ENCODE results near the gene HSFX3.
"Not testable (repeated sequence)": the region's sequence is repeated elsewhere in the genome, so short reads cannot be mapped to it uniquely, and the experiment has no call there.

The HSFX3 gene

DNA sequence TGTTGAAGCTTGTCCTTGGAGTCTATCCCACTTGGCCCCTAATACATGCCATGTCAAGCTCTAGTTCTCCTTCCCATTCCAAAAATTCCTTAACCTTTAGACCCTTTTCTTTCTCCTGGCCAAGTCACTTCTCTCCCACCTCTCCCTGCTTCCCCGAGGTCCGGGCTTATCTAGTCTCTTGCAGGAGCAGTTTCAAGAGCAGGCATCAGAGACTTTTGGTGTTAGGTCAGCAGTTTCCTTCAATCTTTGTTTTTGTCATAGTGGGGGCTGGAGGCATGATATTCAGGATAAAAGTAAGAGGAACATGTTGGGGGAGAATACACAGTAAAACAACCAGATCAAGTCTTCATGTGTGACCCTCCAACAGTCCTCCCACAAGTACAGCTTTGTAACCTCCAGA, 33.1 kb downstream of the HSFX3 start:
- no peak for DNase-seq

DNA sequence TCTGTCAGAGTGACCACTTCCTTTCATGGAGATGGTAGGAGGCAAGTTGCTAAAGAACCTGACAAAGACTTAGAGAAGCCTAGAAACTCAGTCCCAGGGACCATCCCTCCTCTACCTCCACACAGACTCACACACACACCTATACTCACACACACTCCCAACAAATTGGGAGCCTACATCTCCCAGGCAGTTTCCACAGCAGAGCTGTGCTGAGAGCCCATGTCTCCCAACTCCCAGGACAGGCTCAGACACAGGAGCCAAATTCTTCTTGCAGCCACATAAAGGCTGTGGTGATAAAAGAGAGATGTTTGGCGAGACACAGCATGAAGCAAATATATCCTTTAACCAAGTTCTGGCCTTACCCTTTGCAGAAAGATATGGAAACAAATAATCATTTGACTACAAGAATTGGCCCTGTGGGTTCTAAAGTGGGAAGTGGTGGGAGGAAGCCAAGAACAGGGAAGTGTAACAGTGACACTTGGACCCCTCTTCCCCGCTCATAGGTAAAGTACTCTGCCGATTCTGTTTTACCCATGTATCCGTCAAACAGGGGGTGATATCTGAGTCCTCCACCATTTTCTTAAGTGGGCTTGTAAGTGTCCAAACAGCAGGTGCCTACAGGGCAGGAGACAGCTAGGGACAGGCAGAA, 33.6 kb downstream of the HSFX3 start:
- no peak for DNase-seq

DNA sequence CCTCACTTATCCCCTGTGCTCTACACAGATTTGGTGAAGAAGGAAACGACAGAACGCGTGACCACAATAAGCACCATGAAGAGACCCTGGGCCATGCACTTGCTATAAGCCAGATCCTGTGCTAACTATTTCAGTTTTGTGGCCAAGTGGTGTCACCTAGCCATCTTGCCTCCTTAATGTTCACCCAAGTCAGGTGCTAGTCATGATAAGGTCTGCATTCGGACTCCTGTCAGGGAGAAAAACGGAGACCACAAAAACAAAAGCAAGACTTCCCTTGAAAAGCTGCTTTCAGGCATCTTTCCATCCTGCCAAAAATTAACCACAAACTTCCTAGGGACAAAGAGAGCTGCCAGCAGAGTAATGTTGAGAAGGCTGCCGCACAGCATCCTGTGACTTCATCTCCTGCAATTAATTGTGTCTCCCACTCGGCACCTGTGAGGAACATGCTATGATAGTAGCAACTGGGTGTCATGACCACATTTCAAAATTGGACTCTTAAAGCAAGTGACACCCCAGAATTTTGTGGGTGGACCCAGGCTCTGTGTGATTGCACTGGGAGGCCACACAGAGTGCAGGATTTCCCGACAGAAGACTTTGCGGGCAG, 35.8 kb downstream of the HSFX3 start:
- no peak for DNase-seq

DNA sequence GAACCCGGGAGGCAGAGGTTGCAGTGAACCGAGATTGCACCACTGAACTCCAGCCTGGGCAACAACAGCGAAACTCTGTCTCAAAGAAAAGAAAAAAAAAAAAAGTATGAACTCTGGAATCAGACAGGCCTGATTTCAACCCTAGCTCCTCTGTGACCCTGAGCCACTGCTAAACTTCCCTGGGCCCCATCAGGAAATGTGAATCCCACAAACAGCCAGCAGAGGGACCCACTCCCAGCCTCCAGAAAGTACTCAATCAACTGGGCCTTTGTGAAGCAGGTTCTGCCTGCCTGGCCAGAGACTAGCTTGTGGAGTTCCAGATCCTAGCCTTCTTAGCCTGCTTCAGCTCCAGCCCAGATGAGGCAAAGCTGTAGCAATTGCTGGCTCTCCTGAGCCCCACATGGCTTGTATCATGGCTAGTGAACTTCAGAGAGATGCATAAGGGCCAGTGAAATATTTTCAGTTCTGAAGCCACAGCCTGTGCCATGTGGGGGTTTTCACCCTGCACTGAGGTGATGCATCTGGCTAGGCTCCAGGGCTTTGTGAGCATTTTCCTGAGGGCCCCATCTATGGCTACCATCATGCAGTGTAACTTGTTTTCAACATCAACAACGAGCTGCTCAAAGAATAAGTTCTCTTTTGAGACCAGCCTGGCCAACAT, 37.4 kb downstream of the HSFX3 start:
- no peak for DNase-seq

DNA sequence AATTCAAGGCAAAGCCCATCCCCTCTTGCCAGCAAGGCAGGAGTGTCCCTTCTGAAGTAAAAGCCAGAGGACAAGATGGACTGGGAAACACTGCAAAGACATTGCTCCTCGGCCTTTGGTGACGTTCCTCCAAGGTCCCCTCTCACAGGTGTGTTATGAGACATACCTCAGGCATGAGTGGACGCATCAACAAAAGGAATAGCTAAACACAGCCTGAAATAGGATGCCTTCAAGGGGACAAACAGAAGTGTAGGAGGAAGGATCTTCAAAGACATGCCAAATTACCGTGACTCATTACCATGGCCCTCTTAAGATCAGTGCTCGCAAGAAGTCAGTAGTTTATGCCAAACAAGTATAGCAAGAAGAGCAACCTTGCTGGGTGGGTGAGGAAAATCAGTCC, 38.6 kb downstream of the HSFX3 start:
- no peak for DNase-seq

DNA sequence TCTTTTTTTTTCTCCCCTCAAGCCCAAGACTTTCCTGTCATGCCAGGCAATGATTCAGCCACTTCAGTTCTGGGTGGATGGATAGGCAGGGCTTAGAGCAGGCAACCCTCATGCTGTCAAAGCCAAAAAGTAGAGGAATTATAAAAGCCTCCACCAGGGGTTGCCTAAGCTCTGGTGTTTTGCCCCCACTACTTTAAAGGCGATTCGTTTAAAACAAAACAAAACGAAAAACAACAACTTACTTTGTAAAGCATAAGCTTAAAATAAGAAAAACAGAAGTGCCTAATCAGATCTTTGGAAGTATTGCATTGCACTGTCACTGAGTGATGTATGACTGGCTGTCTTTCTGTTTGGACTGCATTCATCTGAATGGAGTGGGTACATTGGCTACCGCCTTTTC, 39.3 kb downstream of the HSFX3 start:
- no peak for DNase-seq

DNA sequence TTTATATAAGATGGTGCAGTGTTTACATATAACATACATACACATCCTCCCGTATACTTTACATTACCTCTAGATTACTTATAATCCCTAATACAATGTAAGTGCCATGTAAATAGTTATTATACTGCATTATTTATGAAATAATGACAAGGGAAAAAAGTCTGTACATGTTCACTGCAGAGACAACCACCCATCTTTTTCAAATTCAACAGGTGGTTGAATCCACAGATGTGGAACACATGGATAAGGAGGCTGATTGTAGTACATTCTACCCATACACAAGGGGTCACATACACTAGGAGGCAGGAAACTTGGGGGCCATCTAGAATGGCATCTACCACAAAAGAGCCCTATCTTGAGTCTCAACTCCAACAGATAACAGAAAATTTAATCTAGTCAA, 41.3 kb downstream of the HSFX3 start:
- no peak for DNase-seq

DNA sequence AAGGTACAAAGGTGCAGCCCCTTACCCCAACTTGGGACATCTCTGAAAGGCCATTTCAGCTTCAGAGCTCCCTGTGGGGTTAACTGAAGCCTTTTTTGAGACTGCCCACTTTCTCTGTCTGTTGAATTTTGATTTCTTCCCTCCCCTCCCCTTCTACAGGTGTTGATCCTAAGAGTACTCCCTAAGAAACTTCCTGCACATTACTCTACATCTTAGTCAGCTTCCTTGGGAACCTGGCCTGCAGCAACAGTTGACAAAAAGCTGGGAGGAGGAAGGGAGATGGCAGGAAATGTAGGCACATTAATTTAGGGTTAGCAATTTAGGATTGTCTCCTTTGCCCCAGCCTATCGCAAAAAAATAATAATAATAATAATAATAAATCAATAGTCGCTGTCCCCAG, 43.4 kb downstream of the HSFX3 start:
- no peak for DNase-seq

DNA sequence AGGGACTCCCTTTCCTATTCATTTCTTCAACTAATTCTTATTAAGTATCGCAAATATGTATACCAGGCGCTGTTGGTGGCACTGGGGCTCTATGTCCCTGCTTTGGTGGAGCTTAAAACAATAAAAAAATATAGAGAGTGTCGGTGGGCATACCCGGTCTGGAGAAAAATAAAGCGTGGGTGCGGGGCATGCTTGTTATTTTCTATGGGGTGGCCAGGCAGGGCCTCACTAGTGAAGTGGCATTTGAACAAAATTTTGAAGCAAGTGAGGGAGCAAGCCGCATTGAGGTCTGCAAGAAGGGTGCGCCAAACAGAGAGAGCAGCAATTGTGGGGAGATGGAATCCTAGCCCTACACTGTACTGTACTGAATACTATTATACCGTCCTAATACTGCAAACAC, 44.1 kb downstream of the HSFX3 start:
- no peak for DNase-seq

DNA sequence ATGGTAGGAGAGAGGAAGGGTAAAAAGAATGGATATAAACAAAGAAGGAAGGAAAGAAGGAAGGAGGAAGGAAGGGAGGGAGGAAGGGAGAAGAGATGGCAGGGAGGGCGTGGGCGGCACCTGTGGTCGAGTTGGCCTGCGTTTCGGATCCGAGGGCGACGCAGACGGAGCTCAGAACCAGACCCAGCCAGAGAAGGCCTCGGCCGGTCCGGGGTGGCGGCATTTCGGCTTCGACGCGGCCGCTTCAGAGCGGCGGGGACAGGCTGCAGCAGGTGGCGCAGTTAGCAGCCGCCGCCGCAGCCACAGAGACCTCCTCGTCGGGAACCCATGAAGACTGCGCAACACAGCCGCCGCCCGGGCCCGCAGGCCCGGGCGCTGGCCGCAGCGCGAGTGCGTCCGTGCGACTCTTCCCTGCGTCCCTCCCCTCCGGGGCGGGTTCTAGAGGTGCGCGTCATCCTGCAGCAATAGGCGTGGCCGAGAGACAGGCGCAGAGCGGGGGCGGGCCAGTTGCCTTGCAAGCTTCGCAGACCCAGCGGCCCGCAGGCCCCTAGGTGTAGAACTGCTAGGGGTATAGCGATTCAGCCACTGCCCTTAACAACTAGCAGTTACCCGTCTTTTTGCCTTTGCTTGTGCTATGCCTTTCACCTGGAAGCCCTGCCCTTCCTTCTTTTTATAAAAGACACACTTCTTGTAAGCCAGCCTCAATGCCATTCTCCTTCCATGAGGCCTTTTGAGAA, 44.6 kb downstream of the HSFX3 start, which contains the start of gene IDS:
Gene IDS, minus strand, starts transcription at position 392 of the 737 bp plus-strand sequence. Its CDS starts 169 bp downstream, at position 223.
- peak; percentile 78 for DNase-seq

DNA sequence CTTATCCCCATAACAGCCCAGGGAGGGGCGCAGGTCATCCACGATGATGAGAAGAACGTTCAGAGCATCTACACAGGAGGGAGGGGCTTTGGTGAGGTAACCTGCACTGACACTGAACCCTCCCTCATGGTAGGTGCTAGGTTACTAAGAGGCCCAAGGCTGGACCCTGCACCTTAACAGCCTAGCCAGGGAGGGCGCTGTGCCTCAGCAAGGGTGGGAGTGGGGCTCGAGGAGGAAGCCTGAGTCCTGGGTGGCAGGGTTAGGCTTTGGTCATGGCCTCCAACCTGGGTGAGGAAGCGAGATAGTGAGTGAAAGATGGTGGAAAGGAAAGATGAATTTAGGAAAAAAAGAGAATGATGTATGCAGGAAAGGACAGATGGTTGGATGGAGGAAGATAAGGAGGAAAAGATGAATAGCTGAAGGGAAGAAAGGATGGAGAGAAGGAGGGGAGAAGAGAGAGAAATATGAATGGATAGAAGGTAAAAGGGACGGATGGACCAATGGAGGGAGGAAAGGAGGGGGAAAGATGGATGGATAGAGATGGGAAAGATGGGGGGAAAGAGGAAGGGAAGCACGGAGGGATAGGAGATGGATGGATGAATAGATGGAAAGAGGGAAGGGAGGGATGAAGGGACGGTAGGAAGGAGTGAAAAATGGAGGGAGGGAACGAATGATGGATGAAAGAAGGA, 45.4 kb downstream of the HSFX3 start:
- DNase-seq: no peak

DNA sequence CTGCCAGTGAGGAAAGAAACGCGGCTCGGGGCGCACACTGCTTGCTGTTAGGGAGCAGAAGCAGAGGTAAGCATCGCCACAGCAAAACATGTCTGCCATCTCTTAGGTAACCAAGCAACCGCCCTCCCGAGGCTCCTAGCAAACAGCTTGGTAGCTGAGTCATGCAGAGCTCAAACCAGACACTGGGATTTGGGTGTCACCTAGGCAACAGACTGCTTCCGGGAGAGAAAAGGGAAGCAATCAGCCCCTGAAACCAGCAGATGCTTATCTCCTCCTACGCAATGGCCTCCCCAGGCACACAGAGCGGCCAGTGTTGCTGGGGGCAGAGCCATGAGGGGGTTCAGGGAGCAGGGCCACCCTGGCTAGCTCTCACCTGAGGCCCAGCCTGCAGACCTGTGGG, 46.3 kb downstream of the HSFX3 start:
- DNase-seq: not testable (repeated sequence)

DNA sequence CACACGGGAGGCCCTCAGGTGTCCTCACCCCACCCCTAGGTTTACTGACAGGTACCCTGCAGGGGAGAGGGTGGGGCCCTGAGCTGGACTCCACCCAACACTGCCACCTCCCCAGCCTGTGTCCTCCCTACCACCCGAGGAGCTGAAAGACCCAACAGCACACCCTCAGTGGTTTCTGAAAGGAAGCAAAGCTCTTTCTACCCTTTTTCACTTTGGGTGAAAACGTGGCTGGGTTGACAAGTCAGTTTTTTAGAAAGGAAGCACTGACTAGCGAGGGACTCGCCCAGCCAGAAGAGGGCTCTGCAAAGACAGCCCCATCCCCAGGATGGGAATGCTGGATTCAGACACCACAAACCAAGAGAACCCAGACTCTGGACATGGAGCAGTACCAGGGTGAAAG, 46.8 kb downstream of the HSFX3 start:
- DNase-seq: not testable (repeated sequence)

DNA sequence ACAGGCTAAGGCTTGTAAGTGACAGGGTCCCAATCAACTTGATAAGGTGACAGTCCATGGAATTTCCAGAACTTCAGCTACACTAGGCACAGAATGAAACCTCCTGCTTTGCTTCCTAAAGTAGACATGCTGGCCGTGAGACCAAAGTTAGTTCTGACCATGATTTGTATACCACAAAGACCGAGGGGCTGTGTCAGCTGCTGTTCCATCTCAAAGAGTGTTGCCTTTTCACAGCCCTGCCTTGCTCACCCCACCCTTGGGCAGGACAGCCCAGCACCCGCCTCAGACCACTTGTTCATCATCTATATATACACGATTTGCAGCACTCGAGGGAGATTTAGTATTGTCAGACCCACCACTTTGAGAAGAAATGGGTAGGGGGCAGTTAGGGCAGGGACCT, 50.0 kb downstream of the HSFX3 start:
- no peak for DNase-seq

DNA sequence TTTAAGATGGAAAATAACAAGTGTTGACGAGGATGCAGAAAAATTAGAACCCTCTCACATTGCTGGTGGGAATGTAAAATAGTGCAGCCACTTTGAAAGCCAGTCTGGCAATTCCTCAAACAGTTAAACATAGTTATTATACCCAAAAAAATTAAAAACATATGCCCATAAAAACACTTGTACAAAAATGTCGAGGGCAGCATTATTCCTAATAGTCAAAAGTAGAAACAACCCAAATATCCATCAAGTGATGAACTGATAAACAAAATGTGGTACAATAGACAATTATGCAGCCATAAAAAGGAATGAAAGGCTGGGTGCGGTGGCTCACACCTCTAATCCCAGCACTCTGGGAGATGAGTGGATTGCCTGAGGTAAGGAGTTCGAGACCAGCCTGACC, 51.0 kb downstream of the HSFX3 start:
- DNase-seq: no peak
